ENCODE data around the gene HP1BP3.

GRCh38 chr1:20708891-20709290, 78.2 kb downstream of the HP1BP3 start:
- TF ChIP-seq POLR2A (IDR thresholded peaks at IDR 0.05) (no peak), CTCF (IDR thresholded peaks at IDR 0.05) (no peak)
